RCC 7860 (cell line): ENCODE results near the gene WDR7.

ENCODE experiments used
- DNase-seq: peaks from one replicate; pipeline ENCODE4 v3.0.0-alpha.2; 2015; ENCODE audit warnings: low spot score
- FAIRE-seq: peaks from 2 replicates; lab custom pipeline; 2012; peaks lifted over from hg19 to GRCh38; lab: Jason Lieb, UNC

Gene WDR7

GRCh38 chr18:56873441-56874140 is 222.4 kb downstream of the WDR7 start:
- no peak for DNase-seq
- FAIRE-seq: no peak

- DNase-seq (no peak), FAIRE-seq (no peak)
Observed at GRCh38 chr18:56878711-56879110, 227.6 kb downstream of the WDR7 start.

GRCh38 chr18:56884511-56884910 is 233.4 kb downstream of the WDR7 start:
- DNase-seq (no peak), FAIRE-seq (no peak)

DNA sequence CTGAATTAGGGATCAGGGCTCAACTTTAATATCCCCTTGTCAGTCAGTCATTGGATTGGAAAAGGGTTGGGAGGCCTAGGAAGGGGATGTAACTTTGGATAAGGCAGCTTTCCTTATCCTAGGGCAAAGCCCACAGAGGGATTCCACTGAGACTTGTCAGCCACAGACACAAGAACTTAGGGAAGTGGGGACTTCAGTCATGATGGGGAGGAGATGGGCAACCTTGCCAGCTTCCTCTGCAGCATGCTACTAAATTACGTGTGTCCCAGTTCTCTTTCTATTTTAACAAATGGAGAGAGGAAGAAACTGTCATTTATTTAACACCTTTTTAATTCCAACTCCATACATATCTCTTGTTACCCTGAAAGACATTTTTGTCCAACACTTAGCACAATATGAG is 237.8 kb downstream of the WDR7 start:
- DNase-seq (no peak), FAIRE-seq (no peak)

- FAIRE-seq (no peak), DNase-seq (peak; percentile 15)
Observed at GRCh38 chr18:56889621-56890020, 238.5 kb downstream of the WDR7 start.

DNA sequence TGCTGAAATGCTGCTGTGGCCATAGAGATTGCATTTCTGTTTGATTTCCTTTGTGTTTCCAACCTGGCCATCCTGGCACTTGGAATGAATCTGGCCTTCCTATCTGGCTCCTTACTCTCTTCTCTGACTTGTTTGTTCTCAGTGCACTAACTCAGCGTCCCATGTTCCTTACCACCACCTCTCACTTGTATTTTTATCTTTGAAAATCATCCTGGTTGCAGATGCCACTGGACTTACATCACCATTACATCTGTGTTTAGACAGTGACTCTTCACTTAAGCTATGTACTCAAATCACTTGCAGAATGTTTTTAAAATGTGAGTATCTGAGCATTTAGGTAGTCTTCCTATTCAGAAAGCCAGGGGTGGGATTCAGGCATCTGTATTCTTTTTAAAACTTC is 239.5 kb downstream of the WDR7 start:
- DNase-seq: peak; percentile 89
- peak; percentile 87 for FAIRE-seq

GRCh38 chr18:56891116-56891515 is 240.0 kb downstream of the WDR7 start:
- no peak for FAIRE-seq
- DNase-seq: no peak

DNA sequence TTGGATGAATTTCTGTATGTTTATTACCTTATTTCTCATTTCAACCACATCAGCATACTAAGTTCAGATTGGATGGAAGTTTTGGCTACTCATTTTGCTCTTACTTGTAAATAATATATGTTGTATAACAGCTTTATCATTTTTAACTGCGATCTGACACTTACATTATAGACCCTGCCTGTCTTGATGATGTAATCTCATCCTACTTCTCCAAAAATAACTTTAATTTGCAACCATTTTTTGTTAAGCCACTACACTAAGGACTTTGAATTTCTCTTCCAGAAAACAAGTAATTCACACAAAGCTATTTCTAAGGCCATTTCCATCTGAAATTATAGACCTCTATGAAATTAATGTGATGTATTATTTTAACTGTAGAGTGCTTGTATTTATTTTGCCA is 240.7 kb downstream of the WDR7 start:
- DNase-seq (no peak), FAIRE-seq (no peak)

DNA sequence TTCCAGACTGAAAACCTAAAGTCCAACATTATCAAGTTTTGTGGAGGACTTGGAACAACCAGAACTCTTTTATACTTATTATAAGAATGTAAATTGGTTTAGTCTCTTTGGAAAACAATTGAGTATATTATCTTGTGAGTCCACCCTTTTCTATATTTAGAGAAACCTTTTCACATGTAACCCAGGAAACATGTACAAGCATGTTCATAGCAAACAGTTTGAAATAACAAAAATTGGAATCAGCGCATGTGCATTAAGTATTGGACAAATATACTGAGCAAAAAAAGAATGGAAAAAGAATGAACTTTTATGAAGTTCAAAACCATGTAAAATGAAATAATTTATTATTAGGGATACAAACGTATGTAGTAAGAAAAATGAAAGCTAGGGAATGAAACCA is 246.0 kb downstream of the WDR7 start:
- DNase-seq: no peak
- FAIRE-seq: no peak

DNA sequence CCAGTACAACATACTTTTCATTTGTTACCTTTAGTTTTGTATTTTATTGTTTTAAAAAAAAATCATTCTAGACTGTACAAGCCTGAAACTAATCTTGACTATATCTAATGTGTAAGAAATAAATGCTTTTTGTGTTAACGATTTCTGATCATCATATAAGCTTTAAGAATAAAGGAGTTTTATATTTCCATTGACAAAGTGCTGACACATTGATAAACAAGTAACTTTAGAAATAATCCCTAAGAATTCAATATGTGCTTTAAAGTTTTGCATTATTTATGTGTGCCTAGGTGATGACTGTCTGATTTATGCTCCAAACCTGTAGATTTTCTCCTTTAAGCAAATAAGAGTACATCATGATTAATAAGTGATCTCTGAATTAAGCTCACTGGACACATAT is 248.5 kb downstream of the WDR7 start:
- FAIRE-seq: no peak

DNA sequence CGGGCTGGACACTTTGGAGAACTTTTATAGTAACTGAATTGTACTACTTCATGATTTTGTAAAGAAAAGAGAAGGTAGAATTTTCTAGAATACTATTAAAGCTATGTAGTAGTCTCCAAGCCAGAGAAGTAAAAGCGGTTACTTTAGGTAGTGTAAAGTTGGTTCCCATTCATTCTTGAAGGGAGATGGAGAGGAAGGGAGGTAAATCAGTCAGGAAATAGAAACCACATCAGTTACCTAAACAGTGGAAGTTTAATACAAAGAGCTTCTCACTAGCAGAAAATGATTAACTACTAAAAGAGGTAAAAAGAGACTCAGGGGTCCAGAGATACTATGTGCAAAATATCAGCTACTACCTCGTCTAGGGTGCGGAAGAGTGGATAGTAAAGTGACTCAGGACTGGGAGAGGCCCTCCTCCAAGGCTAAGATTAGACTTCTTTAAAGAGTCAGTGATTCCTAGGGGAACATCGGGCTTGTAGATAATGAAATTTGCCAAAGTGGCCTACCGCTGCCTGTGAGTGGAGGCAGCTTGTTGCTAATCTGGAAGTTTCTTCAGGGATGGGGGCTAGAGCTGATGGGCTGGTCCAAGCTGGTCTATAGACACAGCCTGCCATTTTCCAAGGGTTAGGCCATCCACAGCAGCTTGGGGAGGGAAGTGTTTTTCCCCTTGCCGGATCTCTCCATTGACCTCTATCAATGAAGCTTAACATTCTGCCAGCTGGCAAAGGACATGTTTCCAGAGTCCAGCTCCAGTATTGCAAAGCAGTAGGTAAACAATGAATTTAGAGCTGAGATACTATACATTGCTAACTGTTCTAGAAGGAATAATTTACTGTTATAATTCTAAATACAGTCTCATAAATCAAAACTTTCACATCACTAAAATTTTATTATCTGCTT is 249.3 kb downstream of the WDR7 start:
- DNase-seq: no peak
- FAIRE-seq: no peak

More for the DNA sequence above, 248.5 kb downstream of the WDR7 start:
- no peak for DNase-seq

DNA sequence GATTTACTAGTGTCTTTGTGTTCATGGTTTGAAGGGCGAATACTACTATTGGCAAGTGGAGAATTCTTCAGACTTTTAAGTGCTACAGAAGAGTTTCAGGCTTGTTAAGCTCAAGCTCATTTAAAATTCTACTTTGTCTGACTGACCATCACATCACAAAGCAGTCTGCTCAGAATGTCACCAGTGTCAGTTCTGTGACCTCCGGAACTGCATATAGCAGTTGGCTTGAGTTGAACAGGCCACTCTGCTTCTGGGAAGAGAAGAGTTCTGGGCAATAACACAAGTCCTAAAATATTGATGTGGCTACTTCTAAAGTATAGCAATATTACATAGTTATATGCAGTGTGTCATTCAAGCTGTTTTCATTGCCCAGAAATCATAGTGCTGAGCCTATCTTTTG is 250.8 kb downstream of the WDR7 start:
- FAIRE-seq (no peak), DNase-seq (no peak)

- FAIRE-seq (peak; percentile 84), DNase-seq (peak; percentile 53)
Observed at GRCh38 chr18:56902653-56903052, 251.5 kb downstream of the WDR7 start.

DNA sequence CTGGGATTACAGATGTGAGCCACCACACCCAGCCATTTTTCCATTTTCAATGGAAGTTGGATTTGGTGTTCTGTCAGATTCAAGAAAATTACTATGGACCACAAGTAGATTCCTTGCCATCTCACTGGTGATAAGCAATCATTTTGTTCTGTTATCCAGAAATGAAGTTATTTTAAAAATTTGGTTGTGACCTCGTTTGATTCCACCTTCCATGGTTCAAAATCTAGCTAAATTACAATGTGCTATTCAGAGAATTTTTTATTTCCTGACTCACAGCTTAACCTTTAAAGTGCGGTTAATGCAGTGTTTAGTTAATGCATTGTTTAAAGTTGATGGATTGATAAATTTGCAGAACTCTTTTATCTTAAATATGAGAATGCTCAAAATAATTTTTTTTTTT is 252.5 kb downstream of the WDR7 start:
- FAIRE-seq (no peak), DNase-seq (no peak)

GRCh38 chr18:56907771-56908170 is 256.6 kb downstream of the WDR7 start:
- FAIRE-seq (no peak), DNase-seq (no peak)

DNA sequence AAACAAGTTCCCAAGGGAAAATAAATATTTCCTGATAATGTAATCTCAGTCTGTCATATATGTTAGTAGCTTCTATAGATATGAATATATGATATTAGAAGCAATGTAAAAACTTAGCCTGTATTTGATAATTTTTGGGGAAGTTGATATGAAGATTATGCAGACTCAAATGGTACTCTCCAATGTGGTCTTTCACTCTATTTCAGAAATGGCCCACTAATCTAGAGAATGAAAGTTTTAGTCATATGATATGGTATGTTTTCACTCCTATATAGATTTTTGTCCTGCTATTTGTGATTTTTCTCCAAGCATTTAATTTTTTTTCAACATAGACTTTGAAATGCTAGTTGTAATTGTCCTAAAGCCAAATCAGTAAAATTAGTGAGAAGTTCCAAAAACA is 259.1 kb downstream of the WDR7 start:
- DNase-seq: no peak
- FAIRE-seq: no peak

DNA sequence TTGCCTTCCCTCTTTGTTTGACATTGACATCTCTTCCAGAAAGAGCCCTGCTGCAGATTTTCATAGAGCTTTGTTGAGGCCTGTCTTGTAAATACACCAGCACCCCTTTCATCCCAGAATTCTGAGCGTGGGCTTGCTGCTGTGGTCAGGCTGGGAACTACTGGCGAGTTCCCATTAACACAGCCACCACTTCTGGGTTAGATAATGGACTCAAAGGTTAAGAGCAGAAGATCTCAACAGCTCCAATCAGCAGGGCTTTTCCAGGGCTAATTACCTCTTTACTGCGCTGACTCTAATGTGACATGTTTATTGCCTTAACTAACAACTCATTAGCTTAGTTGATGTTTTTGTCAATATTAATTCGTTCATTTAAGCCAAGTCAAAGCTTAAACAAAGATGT is 259.8 kb downstream of the WDR7 start:
- DNase-seq (no peak), FAIRE-seq (no peak)

- no peak for FAIRE-seq
- DNase-seq: no peak
Observed at GRCh38 chr18:56913941-56914340, 262.8 kb downstream of the WDR7 start.

- DNase-seq (no peak), FAIRE-seq (no peak)
Observed at GRCh38 chr18:56919190-56919589, 268.0 kb downstream of the WDR7 start.

- FAIRE-seq (no peak), DNase-seq (no peak)
Observed at GRCh38 chr18:56921896-56922480, 270.8 kb downstream of the WDR7 start.

DNA sequence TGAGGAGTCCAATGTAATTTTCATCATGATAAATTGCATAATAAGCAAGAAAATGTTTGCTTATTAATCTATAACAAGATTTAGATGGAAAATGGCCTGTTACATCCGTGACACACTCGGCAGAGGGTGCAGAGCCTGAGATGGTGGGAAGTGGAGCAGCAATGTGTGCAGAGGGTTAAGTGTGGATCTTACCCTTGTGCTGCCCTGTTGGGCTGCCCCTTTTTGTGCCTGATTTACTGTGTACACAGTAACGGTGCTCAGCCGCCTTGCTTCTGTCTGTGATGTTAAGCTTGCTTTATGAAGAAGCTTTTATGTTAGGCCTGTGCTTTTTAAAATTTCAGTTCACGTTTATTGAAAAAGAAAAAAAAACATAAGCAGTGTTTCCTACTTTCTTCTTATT is 275.6 kb downstream of the WDR7 start:
- DNase-seq: no peak
- FAIRE-seq: no peak

GRCh38 chr18:56927786-56928185 is 276.6 kb downstream of the WDR7 start:
- DNase-seq (no peak), FAIRE-seq (no peak)
